ENCODE data around the gene MAGI2.
"Not testable (repeated sequence)": the region's sequence is repeated elsewhere in the genome, so short reads cannot be mapped to it uniquely, and the experiment has no call there.

MAGI2 gene

DNA sequence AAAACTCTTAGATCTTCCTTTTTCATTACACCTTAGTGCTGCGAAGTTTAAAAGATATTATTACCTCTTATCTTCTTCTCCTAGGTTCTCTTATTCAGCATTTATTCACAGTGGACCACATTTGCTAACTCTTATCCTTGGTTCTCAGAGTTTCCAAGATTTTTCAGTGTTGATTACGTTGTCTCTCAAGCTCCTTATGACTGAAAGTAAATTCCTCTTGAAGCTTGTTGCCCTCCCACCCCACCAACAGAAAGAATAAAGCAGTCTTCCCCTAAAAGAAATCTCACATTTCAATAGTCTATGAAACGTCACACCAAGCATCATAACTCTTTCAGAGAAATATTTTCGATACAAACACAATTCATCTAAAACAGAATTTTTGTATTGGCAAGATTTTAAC lies 362.5 kb downstream of the MAGI2 start:
- H3K9me3 Mint-ChIP-seq = peaks cover 4 to 9% of the 10 kb centered on the region in 2 donors
- DNase-seq (no peak), ATAC-seq (replicated peaks) (no peak)
- no peak overlapping the region for H3K27ac Mint-ChIP-seq
- no peak overlapping the region for H3K4me3 Mint-ChIP-seq
- H3K27me3 Mint-ChIP-seq = no peaks in the 10 kb centered on the region
- H3K4me1 Mint-ChIP-seq (ENCODE audit: low read depth in 2 of 2) = no peaks in the 10 kb centered on the region
- no peaks in the 10 kb centered on the region for H3K36me3 Mint-ChIP-seq (ENCODE audit: insufficient read depth)

DNA sequence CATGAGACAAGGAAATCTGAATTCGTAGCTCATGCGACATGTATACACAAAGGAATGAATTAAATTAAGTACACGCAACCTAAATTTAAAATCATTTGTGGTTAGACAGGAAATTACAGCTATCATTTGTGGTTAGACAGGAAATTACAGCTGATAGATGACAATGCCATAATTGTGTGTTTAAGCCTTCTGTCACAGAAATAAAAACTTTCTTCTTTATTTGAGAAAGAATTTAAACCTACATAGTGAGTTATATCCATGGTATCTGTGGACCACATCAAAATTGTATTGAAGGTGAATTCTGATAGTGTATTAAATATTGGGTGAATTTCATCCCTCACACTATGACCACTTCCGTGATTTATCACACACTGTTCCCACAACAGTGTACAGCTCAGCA lies 362.9 kb downstream of the MAGI2 start:
- H3K4me1 Mint-ChIP-seq (ENCODE audit: low read depth in 2 of 2) = no peaks in the 10 kb centered on the region
- H3K9me3 Mint-ChIP-seq = peaks cover 0 to 10% of the 10 kb centered on the region in 2 donors
- no peak overlapping the region for H3K4me3 Mint-ChIP-seq
- no peaks in the 10 kb centered on the region for H3K36me3 Mint-ChIP-seq (ENCODE audit: insufficient read depth)
- H3K27me3 Mint-ChIP-seq = no peaks in the 10 kb centered on the region
- no peak for ATAC-seq (replicated peaks)
- DNase-seq = no peak
- H3K27ac Mint-ChIP-seq = no peak overlapping the region

DNA sequence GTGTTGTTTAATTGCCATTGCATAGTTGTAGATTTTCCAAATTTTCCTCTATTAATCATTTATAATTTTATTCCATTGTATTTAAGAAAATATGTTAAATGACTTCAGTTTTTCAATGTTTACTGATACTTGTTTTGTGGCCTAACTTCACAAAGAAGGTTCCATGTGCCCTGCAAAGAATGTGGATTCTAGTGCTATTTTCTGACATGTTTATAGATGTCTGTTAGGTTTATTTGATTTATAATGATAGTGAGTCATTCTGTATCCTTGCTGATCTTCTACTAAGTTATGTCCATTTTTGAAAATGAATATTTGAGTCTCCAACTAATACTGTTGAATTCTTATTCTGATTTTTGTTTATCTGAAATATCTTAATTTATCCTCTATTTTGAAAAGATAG lies 369.0 kb downstream of the MAGI2 start:
- DNase-seq = no peak
- H3K36me3 Mint-ChIP-seq (ENCODE audit: insufficient read depth) = no peaks in the 10 kb centered on the region
- no peaks in the 10 kb centered on the region for H3K4me1 Mint-ChIP-seq (ENCODE audit: low read depth in 2 of 2)
- H3K27ac Mint-ChIP-seq = no peak overlapping the region
- no peak overlapping the region for H3K4me3 Mint-ChIP-seq
- H3K9me3 Mint-ChIP-seq = peaks cover 7 to 9% of the 10 kb centered on the region in 2 donors
- H3K27me3 Mint-ChIP-seq = no peaks in the 10 kb centered on the region
- no peak for ATAC-seq (replicated peaks)

DNA sequence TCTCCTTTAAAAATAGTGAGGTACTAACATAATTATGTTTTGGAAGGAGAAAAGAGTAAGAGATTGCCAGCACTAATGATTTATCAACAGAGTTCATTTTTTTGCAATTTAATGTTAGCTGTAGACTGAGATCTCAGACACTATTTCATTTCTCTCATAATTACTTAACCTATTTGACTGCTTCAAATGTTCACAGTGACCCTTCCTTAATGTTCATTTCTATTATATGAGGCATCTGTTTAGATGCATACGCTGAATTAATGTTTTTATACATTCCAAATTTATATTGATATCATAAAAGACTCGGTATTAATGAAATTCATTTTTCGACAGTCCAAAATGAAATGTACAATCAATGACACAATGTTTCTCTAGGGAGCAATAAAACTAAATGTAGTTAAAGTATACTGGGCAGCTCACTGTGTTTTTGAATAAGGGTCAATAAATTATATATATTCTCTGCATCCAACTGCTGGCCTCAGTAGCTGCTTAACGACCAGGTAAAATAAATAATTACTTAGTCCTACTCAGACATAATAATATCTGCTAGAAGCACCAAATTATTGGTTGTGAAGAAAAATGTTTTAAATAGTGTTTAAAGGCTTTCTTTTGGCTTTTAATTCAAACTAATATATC lies 373.4 kb downstream of the MAGI2 start:
- H3K4me3 Mint-ChIP-seq = no peak overlapping the region
- ATAC-seq (replicated peaks) = no peak

DNA sequence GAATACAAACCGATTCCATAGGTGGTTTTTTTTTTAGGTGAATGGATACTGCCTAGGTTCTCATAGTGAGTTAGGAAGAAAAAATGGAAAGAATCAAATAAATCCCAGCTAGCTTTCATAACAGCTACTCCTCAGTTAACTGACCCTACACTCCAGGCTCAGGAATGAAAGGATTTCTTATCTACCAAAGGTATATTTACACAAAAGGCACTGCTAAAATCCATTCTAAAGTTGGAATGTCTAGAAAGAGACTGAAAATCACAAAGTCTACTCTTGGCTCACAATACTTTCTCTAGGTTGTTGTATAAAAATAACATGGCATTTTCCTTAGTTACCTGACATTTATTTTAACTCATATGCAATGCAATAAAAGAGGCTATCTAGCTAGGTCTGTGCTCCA lies 375.2 kb downstream of the MAGI2 start:
- Mint-ChIP-seq H3K4me1 (ENCODE audit: low read depth in 2 of 2) (no peaks in the 10 kb centered on the region), H3K36me3 (ENCODE audit: insufficient read depth) (no peaks in the 10 kb centered on the region), H3K27ac (no peak overlapping the region), H3K9me3 (peaks cover 10 to 13% of the 10 kb centered on the region in 2 donors), H3K27me3 (no peaks in the 10 kb centered on the region), H3K4me3 (no peak overlapping the region)
- ATAC-seq (replicated peaks) = no peak
- DNase-seq = no peak

More for the DNA sequence above, 373.4 kb downstream of the MAGI2 start:
- peaks cover 7 to 18% of the 10 kb centered on the region in 2 donors for H3K9me3 Mint-ChIP-seq
- H3K36me3 Mint-ChIP-seq (ENCODE audit: insufficient read depth) = no peaks in the 10 kb centered on the region
- DNase-seq = no peak
- H3K27ac Mint-ChIP-seq = no peak overlapping the region
- H3K4me1 Mint-ChIP-seq (ENCODE audit: low read depth in 2 of 2) = no peaks in the 10 kb centered on the region
- H3K27me3 Mint-ChIP-seq = no peaks in the 10 kb centered on the region

DNA sequence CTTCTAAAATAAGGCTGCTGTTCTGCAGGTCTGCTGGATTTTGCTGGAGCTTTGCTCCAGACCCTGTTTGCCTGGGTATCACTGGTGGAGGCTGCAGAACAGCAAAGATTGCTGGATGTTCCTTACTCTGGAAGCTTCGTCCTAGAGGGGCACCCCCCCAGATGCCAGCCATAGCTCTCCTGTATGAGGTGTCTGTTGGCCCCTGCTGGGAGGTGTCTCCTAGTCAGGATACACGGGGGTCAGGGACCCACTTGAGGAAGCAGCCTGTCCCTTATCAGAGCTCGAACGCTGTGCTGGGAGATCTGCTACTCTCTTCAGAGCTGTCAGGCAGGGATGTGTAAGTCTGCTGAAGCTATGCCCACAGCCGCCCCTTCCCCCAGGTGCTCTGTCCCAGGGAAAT lies 382.3 kb downstream of the MAGI2 start:
- H3K36me3 Mint-ChIP-seq (ENCODE audit: insufficient read depth); ATAC-seq (replicated peaks); H3K27ac Mint-ChIP-seq: not testable (repeated sequence)

DNA sequence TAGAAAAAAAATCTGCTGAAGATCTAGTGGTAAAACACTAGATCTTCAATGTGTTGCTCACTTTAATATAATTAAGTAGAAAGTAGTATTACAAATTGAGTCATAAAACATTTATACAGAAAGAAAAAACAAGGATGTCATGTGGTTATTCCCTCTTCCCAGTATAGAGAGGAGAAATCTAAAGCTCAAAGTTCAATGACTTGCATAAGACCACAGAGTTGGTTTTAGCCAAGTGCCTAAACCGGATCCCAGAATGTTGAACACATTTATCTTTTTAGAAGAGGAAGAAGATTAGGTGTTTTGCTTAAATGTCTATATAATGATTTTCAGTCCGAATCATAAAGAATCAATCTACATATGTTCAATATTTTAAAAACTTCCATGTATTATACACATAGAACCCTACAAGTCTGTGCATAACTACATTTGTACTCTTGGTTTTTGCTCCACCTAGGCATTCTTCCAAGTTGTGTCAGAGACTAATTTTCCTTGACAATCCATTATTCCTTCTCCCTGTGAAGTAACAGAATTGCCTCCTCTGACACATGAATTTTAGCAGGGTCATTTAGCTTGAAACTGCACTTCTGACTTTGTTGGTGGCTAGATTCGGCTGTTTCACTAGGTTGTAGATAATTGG lies 389.2 kb downstream of the MAGI2 start:
- H3K36me3 Mint-ChIP-seq (ENCODE audit: insufficient read depth) = no peaks in the 10 kb centered on the region
- peaks cover 14 to 16% of the 10 kb centered on the region in 2 donors for H3K9me3 Mint-ChIP-seq
- DNase-seq (no peak), ATAC-seq (replicated peaks) (no peak)
- no peak overlapping the region for H3K27ac Mint-ChIP-seq
- no peaks in the 10 kb centered on the region for H3K4me1 Mint-ChIP-seq (ENCODE audit: low read depth in 2 of 2)
- H3K27me3 Mint-ChIP-seq = no peaks in the 10 kb centered on the region
- H3K4me3 Mint-ChIP-seq = no peak overlapping the region

More for the DNA sequence above, 382.3 kb downstream of the MAGI2 start:
- not testable (repeated sequence) for H3K4me3 Mint-ChIP-seq; DNase-seq; H3K27me3 Mint-ChIP-seq; H3K4me1 Mint-ChIP-seq (ENCODE audit: low read depth in 2 of 2)
- peaks cover 15 to 16% of the 10 kb centered on the region in 2 donors for H3K9me3 Mint-ChIP-seq

DNA sequence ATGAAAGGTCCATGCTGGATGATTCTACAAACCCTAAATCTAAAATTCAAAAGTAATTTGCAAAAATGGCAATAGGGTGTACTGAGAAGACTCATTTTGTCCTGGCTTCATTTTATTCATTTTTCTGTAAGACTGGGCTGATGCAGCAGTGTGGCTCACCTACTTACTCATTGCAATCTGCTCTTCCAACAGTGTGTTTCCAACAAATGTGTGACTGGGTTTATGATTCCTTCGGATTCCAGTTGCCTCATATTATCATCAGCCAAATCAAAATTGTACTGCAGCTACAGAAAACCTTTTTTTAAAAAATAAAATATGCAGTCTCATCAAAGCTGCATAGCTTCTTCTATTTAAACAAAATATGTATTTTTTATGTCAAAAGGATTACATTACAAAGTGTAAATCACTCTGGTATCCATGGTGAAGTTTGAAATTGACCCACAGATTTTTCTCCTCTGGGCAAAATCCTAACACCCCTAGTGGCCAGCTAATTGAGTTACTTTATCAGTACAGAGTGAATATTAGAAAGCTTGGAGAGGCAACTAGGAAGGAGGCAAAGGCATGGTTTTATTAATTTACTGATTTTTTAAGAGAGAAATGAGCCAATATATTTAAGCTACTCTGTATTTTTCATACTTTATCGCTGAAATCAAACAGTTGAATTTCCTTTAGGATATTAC lies 390.3 kb downstream of the MAGI2 start:
- H3K4me1 Mint-ChIP-seq (ENCODE audit: low read depth in 2 of 2) = no peaks in the 10 kb centered on the region
- no peaks in the 10 kb centered on the region for H3K36me3 Mint-ChIP-seq (ENCODE audit: insufficient read depth)
- H3K9me3 Mint-ChIP-seq = peaks cover 7% of the 10 kb centered on the region in 2 donors
- H3K27ac Mint-ChIP-seq = no peak overlapping the region
- H3K4me3 Mint-ChIP-seq = no peak overlapping the region
- no peak for ATAC-seq (replicated peaks)
- no peaks in the 10 kb centered on the region for H3K27me3 Mint-ChIP-seq
- no peak for DNase-seq

DNA sequence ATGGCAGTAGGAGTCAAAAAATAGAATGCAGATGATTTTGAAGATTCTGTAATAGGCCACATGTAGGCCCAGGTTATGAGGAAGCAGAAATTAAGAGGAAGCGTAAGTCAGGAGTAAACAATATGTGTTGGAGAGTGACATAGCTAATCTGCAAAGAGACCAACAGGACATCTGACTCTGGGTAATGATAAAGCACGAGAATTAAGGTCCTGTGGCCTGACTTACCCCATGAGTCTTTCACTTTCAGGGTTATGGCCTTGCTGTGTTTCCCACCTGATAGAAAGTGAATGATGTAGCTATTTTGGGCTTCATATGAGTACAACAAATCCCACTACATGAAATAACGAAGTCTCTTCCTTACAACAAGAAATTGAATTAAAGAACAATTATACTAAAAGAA lies 393.0 kb downstream of the MAGI2 start:
- Mint-ChIP-seq H3K9me3 (peaks cover 10 to 13% of the 10 kb centered on the region in 2 donors), H3K27ac (no peak overlapping the region), H3K4me1 (ENCODE audit: low read depth in 2 of 2) (no peaks in the 10 kb centered on the region), H3K4me3 (no peak overlapping the region), H3K27me3 (no peaks in the 10 kb centered on the region), H3K36me3 (ENCODE audit: insufficient read depth) (no peaks in the 10 kb centered on the region)
- DNase-seq (no peak), ATAC-seq (replicated peaks) (no peak)

DNA sequence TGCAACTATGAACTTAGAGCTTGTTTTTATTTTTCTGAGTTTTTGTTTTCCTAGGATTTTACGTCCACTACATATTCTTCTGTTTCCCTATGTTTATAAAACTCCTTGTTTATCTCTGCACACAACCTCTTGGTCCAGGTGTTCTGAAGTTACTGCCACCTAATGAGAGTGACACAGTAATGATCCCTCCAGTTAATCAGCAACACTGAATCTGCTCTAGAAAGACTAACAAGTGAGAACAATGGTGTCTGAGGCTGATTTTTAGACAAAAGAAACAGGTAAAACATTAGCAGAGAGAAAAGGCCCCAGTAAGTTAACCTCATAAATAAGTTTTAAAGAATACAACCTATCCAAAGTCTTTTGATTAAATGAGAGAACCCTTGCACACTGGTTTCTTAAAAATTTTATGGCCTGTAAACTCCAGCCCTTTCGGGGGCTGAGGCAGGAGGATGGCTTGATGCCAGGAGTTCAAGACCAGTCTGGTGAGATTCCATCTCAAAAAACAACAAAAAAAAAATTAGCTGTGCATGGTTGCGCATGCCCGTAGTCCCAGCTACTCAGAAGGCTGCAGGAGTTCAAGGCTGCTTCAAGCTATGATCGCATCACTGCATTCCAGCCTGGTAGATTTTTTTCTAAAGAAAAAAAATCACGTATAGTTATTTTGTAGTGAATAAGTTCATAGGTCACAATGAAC lies 397.6 kb downstream of the MAGI2 start:
- Mint-ChIP-seq H3K27ac (no peak overlapping the region), H3K4me1 (ENCODE audit: low read depth in 2 of 2) (no peaks in the 10 kb centered on the region), H3K9me3 (peaks cover 13 to 14% of the 10 kb centered on the region in 2 donors), H3K27me3 (no peaks in the 10 kb centered on the region), H3K36me3 (ENCODE audit: insufficient read depth) (no peaks in the 10 kb centered on the region), H3K4me3 (no peak overlapping the region)
- no peak for DNase-seq
- ATAC-seq (replicated peaks) = no peak

DNA sequence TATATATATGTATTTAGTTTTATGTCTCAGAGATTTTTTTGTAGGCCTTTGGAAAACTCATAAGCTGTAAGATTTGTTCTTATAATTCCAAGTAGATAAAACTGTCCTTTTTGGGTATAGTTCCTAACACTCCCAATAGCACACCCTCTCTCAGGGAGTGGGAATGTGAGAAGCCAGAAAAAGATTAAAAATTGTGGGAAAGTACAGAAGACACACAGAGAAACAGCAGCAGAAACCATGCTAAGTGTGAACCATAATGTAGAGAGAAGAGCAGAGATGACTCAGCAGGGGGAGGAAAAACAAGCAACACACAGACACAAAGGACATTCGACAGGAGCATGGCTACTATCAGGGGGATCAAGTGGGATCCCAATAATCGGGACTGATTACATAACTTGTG lies 401.6 kb downstream of the MAGI2 start:
- no peaks in the 10 kb centered on the region for H3K27me3 Mint-ChIP-seq
- no peak overlapping the region for H3K27ac Mint-ChIP-seq
- H3K4me3 Mint-ChIP-seq = no peak overlapping the region
- ATAC-seq (replicated peaks) = no peak
- peaks cover 8 to 9% of the 10 kb centered on the region in 2 donors for H3K9me3 Mint-ChIP-seq
- DNase-seq = no peak
- no peaks in the 10 kb centered on the region for H3K36me3 Mint-ChIP-seq (ENCODE audit: insufficient read depth)
- H3K4me1 Mint-ChIP-seq (ENCODE audit: low read depth in 2 of 2) = no peaks in the 10 kb centered on the region

DNA sequence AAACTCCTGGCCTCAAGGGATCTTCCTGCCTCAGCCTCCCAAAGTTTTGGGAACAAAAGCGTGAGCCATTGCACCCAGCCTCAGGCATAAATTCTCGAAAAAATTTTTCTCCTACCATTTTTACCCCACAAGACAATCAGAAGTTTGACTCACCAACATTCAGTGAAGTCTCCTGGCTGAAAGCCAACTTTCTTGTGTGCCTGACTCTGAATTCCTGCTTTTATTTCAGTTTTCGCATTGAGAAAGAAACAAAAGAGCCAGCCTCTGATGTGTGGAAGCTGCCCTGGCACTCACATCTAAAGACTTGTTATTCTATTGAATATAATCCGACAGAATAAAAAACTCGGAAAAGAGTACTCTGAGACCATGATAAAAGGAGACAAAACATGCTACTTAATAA lies 402.9 kb downstream of the MAGI2 start:
- DNase-seq (no peak), ATAC-seq (replicated peaks) (no peak)
- no peak overlapping the region for H3K4me3 Mint-ChIP-seq
- H3K27ac Mint-ChIP-seq = no peak overlapping the region
- H3K36me3 Mint-ChIP-seq (ENCODE audit: insufficient read depth) = no peaks in the 10 kb centered on the region
- H3K4me1 Mint-ChIP-seq (ENCODE audit: low read depth in 2 of 2) = no peaks in the 10 kb centered on the region
- H3K27me3 Mint-ChIP-seq = no peaks in the 10 kb centered on the region
- peaks cover 8 to 10% of the 10 kb centered on the region in 2 donors for H3K9me3 Mint-ChIP-seq

DNA sequence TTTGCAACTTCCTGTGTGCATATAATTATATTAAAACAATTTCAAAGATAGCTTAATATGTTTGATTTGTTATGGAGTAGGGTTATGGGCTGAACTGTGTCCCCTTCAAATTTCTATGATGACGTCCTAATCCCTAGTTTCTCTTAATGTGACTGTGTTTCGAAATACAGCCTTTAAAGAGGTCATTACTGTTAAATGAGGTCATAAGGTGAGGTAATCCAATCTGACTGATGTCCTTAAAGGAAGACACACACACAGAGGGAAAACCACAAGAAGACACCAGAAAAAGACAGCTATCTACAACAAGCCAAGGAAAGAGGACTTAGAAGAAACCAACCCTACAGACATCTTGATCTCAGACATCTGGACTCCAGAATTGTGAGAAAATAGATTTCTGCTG lies 407.4 kb downstream of the MAGI2 start:
- H3K27ac Mint-ChIP-seq = no peak overlapping the region
- H3K36me3 Mint-ChIP-seq (ENCODE audit: insufficient read depth) = no peaks in the 10 kb centered on the region
- ATAC-seq (replicated peaks) = no peak
- no peaks in the 10 kb centered on the region for H3K4me1 Mint-ChIP-seq (ENCODE audit: low read depth in 2 of 2)
- no peak for DNase-seq
- H3K27me3 Mint-ChIP-seq = no peaks in the 10 kb centered on the region
- H3K4me3 Mint-ChIP-seq = no peak overlapping the region
- H3K9me3 Mint-ChIP-seq = peaks cover 9 to 26% of the 10 kb centered on the region in 2 donors

Measured in effector memory CD8-positive, alpha-beta T cell (primary cell).